Upper lobe of left lung (tissue), 6 donors: ENCODE results near the gene ZBTB12. TPM values are rescaled to one million over a fixed set of nuclear protein-coding genes. Genes with fewer than 3 reads are reported as not detected.
A peak's percentile ranks its signal among the peaks of the same experiment; 100 is the strongest.

Experiments
- ATAC-seq, 2 donors: fragments of 200-7000 bp; cut with Tn5 transposase; one replicate each; pipeline ENCODE4 v1.9.1; 2022; ENCODE audit warnings: mild to moderate bottlenecking in 2 of 2, moderate library complexity in 2 of 2; ENCODE audit not compliant: low FRiP score in 2 of 2
- DNase-seq, 2 donors: peaks; one replicate each; pipeline ENCODE4 v3.0.0-alpha.2; 2019 to 2020
- H3K27ac ChIP-seq, 4 donors: fragments of 200-600 bp; sonication (generic); one replicate each; pipeline ENCODE4 v1.5.1; 2016 to 2019
- H3K27me3 ChIP-seq, 4 donors: fragments of 200-600 bp; sonication (generic); one replicate each; pipeline ENCODE4 v1.5.1; 2017 to 2019
- H3K36me3 ChIP-seq, 4 donors: fragments of 200-600 bp; sonication (generic); one replicate each; pipeline ENCODE4 v1.5.1; 2016 to 2019
- H3K4me1 ChIP-seq, 4 donors: fragments of 200-600 bp; sonication (generic); one replicate each; pipeline ENCODE4 v1.5.1; 2018 to 2019
- H3K4me3 ChIP-seq, 4 donors: fragments of 200-600 bp; sonication (generic); one replicate each; pipeline ENCODE4 v1.5.1; 2017 to 2019; ENCODE audit warnings: mild to moderate bottlenecking in 2 of 4, moderate library complexity in 1 of 4
- H3K9me3 ChIP-seq, 4 donors: fragments of 200-600 bp; sonication (generic); one replicate each; pipeline ENCODE4 v1.5.1; 2018 to 2019
- EP300 ChIP-seq, 4 donors: sonication (generic); formaldehyde crosslinking; IDR thresholded peaks; one replicate each; pipeline ENCODE4 v1.5.1; 2017; ENCODE audit warnings: antibody characterized with exemption in 4 of 4, control low read depth in 2 of 4
- POLR2A ChIP-seq, 4 donors: fragments of 450-650 bp; IDR thresholded peaks; one replicate each; pipeline ENCODE4 v1.5.1; 2016 to 2017; ENCODE audit warnings: antibody characterized with exemption in 4 of 4, mild to moderate bottlenecking in 2 of 4
- POLR2AphosphoS5 ChIP-seq, 2 donors: sonication (generic); formaldehyde crosslinking; IDR thresholded peaks; one replicate each; pipeline ENCODE4 v1.5.1; 2017; ENCODE audit warnings: antibody characterized with exemption in 2 of 2
- WGBS, 2 donors: methylation state at CpG; one replicate each; pipeline ENCODE4 v1.1.5; 2017 to 2018; 5-methylcytosine and 5-hydroxymethylcytosine counted together
- total RNA-seq, 6 donors: library from RNA; depleted of rRNA in 4 of 6; stranded (reverse); fragments of >200 nt in 4 of 6; gene quantifications; one replicate each; pipeline versions ENCODE4 v1.1.0 to v1.2.1, GENCODE V29; 2016 to 2021
- TF ChIP-seq, protein P1 (sequence below), 6 experiments: fragments of 450-650 bp in 4 of 6; fragments of 200-600 bp in 2 of 6; sonication (generic) in 2 of 6; IDR thresholded peaks; one replicate each; pipeline ENCODE4 v1.5.1; 2016 to 2019; ENCODE audit warnings: antibody characterized with exemption in 6 of 6
- donor health status: DM: no; HTN: no; CAD: no; lungs with moderate emphysema.
- donor health status: DM: no; HTN: yes; CAD: no; lungs with severe emphysema.

ZBTB12 gene
- total RNA-seq, 6 donors from 2014 or later: 1.0 to 7.5 (median 2.2) TPM

DNA sequence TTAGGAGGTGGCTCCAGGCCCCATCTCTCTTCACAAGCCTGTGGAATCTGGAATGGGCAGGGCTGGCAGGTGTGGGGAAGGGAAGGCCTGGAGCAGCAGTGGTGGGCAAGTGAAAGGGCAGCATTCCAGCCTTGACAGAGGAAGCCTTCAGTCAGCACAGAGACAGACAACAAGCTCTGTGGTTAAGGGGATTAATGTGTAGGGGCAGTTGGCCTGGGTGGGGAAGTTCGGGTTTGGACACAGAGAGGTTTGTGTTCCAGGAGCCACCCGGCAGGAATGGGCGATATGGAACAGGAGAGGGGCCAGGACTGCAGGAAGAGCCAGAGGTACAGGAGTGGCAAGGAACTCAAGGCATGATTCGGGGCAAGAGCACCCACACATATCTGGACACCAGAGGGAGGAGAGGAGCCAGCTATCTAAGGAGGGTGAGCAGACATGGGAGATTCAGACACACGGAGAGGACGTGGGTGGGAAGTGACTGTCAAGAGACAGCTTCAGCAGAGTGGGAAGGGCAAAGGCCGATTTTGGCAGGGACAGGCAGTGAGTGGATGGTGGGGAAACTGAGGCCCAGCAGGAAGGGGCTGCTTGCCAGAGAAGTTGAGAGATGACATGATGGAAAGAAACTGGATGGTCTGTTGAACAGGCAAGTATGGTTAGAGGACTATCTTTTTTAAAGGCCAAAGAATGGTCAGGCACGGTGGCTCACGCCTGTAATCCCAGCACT lies 20.6 kb downstream of the ZBTB12 start:
- Histone ChIP-seq H3K4me1 (peaks cover 0 to 15% (median 10%) of the 10 kb centered on the region in 4 donors), H3K4me3 (no peak overlapping the region), H3K27me3 (no peaks in the 10 kb centered on the region), H3K36me3 (peaks cover 18 to 68% (median 60%) of the 10 kb centered on the region in 4 donors), H3K27ac (no peak overlapping the region), H3K9me3 (no peaks in the 10 kb centered on the region)
- TF ChIP-seq POLR2A (IDR thresholded peaks at IDR 0.05) (no peak), EP300 (IDR thresholded peaks at IDR 0.05) (no peak), POLR2AphosphoS5 (IDR thresholded peaks at IDR 0.05) (no peak)
- TF ChIP-seq, protein P1, sequence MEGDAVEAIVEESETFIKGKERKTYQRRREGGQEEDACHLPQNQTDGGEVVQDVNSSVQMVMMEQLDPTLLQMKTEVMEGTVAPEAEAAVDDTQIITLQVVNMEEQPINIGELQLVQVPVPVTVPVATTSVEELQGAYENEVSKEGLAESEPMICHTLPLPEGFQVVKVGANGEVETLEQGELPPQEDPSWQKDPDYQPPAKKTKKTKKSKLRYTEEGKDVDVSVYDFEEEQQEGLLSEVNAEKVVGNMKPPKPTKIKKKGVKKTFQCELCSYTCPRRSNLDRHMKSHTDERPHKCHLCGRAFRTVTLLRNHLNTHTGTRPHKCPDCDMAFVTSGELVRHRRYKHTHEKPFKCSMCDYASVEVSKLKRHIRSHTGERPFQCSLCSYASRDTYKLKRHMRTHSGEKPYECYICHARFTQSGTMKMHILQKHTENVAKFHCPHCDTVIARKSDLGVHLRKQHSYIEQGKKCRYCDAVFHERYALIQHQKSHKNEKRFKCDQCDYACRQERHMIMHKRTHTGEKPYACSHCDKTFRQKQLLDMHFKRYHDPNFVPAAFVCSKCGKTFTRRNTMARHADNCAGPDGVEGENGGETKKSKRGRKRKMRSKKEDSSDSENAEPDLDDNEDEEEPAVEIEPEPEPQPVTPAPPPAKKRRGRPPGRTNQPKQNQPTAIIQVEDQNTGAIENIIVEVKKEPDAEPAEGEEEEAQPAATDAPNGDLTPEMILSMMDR (IDR thresholded peaks at IDR 0.05): no peak
- 86 to 91% methylated on average over 9 of the region's 9 CpGs for WGBS, 2 donors
- ATAC-seq: no peak
- no peak for DNase-seq

DNA sequence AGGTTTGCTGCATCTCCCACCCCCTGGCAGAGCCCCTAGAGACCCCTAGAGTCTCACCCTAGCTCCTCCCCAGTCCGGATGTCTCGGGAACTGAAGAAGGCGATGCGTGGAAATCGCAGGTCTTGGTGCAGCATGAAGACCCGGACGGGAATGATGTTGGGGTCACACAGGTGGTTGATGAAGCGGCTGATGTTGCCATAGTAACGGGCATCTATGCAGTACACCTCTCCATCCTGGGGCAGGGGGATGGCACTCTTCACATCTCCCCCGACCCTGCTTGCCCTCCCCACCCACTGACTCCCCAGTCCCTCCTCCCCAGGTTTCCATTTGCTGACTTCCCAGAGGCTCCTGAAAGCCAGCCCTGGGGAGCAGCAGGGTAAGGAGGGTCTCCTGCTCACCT lies 21.3 kb downstream of the ZBTB12 start:
- H3K36me3 ChIP-seq: peaks cover 17 to 62% (median 56%) of the 10 kb centered on the region in 4 donors
- peaks cover 0 to 15% (median 10%) of the 10 kb centered on the region in 4 donors for H3K4me1 ChIP-seq
- no peaks in the 10 kb centered on the region for H3K9me3 ChIP-seq
- no peak overlapping the region for H3K27ac ChIP-seq
- WGBS, 2 donors: 92 to 96% methylated on average over 8 to 10 of the region's 10 CpGs
- DNase-seq: no peak
- TF ChIP-seq POLR2AphosphoS5 (IDR thresholded peaks at IDR 0.05) (no peak), EP300 (IDR thresholded peaks at IDR 0.05) (no peak), POLR2A (IDR thresholded peaks at IDR 0.05) (no peak)
- TF ChIP-seq, protein P1 (IDR thresholded peaks at IDR 0.05): no peak
- H3K4me3 ChIP-seq: no peak overlapping the region
- H3K27me3 ChIP-seq: no peaks in the 10 kb centered on the region
- ATAC-seq: no peak

DNA sequence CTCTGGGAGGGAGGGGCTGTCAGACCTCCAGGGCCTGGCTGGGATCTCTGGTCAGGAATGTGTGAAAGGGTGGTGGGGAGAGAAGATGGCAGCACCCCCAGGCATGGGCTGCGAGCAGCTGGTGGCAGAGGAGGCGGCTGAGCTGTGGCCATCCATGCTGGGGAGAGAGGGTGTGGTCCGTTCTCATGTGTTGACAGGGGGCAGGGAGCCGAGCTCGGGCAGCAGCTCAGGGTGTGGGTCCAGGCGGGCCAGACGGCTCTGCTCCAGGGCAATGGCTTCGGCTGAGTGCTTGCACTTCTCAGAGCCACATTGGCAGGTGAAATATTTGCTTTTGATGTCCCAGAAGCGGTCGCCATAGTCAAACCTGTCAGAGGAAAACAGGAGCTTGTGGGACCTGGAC lies 22.0 kb downstream of the ZBTB12 start:
- WGBS, 2 donors: 79 to 80% methylated on average over 3 to 10 of the region's 10 CpGs
- peaks cover 17 to 55% (median 52%) of the 10 kb centered on the region in 4 donors for H3K36me3 ChIP-seq

DNA sequence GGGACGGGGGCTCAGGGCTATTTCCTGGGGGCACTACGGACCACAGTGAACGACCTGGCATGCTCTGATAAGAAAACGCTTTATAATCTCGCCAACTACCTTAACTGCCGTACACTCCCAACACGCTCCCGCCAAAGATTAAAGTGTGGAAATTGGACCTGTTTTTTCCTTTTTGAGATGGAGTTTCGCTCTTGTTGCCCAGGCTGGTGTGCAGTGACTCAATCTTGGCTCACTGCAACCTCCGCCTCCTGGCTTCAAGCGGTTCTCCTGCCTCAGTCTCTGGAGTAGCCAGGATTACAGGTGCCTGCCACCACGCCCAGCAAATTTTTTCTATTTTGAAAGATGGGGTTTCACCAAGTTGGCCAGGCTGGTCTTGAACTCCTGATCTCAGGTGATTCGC lies 22.7 kb downstream of the ZBTB12 start:
- peak overlapping the region in 3 of 4 donors; percentile 38 to 47 (median 46) for H3K4me3 ChIP-seq
- DNase-seq (no peak), ATAC-seq (no peak)
- H3K4me1 ChIP-seq: peaks cover 0 to 15% (median 10%) of the 10 kb centered on the region in 4 donors
- 63 to 79% methylated on average over 13 of the region's 13 CpGs for WGBS, 2 donors
- H3K27me3 ChIP-seq: no peaks in the 10 kb centered on the region
- H3K36me3 ChIP-seq: peaks cover 12 to 48% (median 44%) of the 10 kb centered on the region in 4 donors
- peak overlapping the region in 3 of 4 donors; percentile 18 to 78 (median 48) for H3K27ac ChIP-seq
- H3K9me3 ChIP-seq: no peaks in the 10 kb centered on the region
- TF ChIP-seq EP300 (IDR thresholded peaks at IDR 0.05): no peak
- peak in 1 of 4 donors; percentile 18 for TF ChIP-seq POLR2A (IDR thresholded peaks at IDR 0.05)

More for the DNA sequence above, 22.0 kb downstream of the ZBTB12 start:
- DNase-seq (no peak), ATAC-seq (no peak)
- TF ChIP-seq POLR2A (IDR thresholded peaks at IDR 0.05): no peak
- TF ChIP-seq POLR2AphosphoS5 (IDR thresholded peaks at IDR 0.05): no peak
- TF ChIP-seq EP300 (IDR thresholded peaks at IDR 0.05): no peak
- TF ChIP-seq, protein P1 (IDR thresholded peaks at IDR 0.05): no peak
- Histone ChIP-seq H3K4me3 (no peak overlapping the region), H3K9me3 (no peaks in the 10 kb centered on the region), H3K27me3 (no peaks in the 10 kb centered on the region), H3K27ac (peak overlapping the region in 1 of 4 donors; percentile 78), H3K4me1 (peaks cover 0 to 15% (median 10%) of the 10 kb centered on the region in 4 donors)

DNA sequence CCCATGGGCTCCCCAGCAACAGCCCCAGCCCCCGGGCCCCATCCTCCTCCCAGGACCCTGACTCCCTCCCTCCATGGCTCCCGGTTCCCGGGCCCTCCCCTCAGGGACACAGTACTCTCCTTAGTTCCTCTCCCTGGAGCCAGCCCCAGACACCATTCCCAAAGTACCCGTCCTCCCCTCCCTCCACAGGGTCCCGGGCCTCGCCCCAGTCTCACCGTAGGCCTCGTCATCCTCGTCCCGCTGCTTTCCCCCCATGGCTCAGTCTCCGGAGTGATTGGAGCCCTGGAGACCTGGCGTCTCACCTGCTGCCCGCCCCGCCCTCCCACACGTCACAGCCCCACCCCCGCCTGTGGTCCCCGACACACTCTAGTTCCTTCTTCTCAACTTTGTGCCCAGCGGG lies 23.2 kb downstream of the ZBTB12 start, which contains the start of gene SLC44A4:
Gene SLC44A4, minus strand, starts transcription at position 272 of the 400 bp plus-strand sequence. Its CDS starts 17 bp downstream, at position 255.
- Histone ChIP-seq H3K4me3 (peak within 1 kb of the TSS in 3 of 4 donors; percentile 38 to 47 (median 46)), H3K4me1 (peaks cover 0 to 15% (median 10%) of the 10 kb centered on the region in 4 donors), H3K36me3 (peaks cover 7 to 44% (median 41%) of the 10 kb centered on the region in 4 donors), H3K27me3 (no peaks in the 10 kb centered on the region), H3K27ac (peak within 1 kb of the TSS; percentile 48 to 78 (median 72)), H3K9me3 (no peaks in the 10 kb centered on the region)
- DNase-seq (peak in 1 of 2 donors; percentile 45), ATAC-seq (peak; percentile 4 to 68)
- 55 to 72% methylated on average over 17 to 18 of the region's 18 CpGs for WGBS, 2 donors
- no peak for TF ChIP-seq EP300 (IDR thresholded peaks at IDR 0.05)
- TF ChIP-seq, protein P1 (IDR thresholded peaks at IDR 0.05): no peak
- TF ChIP-seq POLR2AphosphoS5 (IDR thresholded peaks at IDR 0.05): peak in 1 of 2 donors; percentile 46
- TF ChIP-seq POLR2A (IDR thresholded peaks at IDR 0.05): peak in 1 of 4 donors; percentile 52
